ENCODE measurements around the gene RUNDC1.
A peak's percentile ranks its signal among the peaks of the same experiment; 100 is the strongest.
"Not testable (repeated sequence)": the region's sequence is repeated elsewhere in the genome, so short reads cannot be mapped to it uniquely, and the experiment has no call there.

The RUNDC1 gene

GRCh38 chr17:42992872-42993271 is 12.5 kb downstream of the RUNDC1 start:
- no peak for DNase-seq

GRCh38 chr17:42993913-42994312 is 13.5 kb downstream of the RUNDC1 start:
- not testable (repeated sequence) for DNase-seq

GRCh38 chr17:42997390-42997983 is 17.1 kb downstream of the RUNDC1 start:
- no peak for DNase-seq

GRCh38 chr17:42997984-42998938 is 17.9 kb downstream of the RUNDC1 start, which contains the start of gene RPL27:
RPL27 (plus strand) TSS chr17:42998419; CDS start chr17:42998751, 332 bp downstream.
- peak; percentile 98 for DNase-seq

- DNase-seq, result no peak
Observed at GRCh38 chr17:42999003-42999525, 18.7 kb downstream of the RUNDC1 start.

DNA sequence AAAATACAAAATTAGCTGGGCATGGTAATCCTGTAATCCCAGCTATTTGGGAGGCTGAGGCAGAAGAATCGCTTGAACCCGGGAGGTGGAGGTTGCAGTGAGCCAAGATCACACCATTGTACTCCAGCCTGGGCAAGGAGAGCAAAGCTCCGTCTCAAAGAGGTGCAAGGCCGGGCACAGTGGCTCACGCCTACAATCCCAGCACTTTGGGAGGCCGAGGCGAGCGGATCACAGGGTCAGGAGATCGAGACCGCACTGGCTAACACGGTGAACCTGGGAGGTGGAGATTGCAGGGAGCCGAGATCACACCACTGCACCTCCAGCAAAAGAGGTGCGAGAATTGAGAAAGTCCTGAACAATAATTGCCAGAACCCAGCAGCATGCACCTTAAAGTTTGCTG is 20.5 kb downstream of the RUNDC1 start:
- DNase-seq, result not testable (repeated sequence)

GRCh38 chr17:43003542-43004172 is 23.3 kb downstream of the RUNDC1 start:
- no peak for DNase-seq

DNA sequence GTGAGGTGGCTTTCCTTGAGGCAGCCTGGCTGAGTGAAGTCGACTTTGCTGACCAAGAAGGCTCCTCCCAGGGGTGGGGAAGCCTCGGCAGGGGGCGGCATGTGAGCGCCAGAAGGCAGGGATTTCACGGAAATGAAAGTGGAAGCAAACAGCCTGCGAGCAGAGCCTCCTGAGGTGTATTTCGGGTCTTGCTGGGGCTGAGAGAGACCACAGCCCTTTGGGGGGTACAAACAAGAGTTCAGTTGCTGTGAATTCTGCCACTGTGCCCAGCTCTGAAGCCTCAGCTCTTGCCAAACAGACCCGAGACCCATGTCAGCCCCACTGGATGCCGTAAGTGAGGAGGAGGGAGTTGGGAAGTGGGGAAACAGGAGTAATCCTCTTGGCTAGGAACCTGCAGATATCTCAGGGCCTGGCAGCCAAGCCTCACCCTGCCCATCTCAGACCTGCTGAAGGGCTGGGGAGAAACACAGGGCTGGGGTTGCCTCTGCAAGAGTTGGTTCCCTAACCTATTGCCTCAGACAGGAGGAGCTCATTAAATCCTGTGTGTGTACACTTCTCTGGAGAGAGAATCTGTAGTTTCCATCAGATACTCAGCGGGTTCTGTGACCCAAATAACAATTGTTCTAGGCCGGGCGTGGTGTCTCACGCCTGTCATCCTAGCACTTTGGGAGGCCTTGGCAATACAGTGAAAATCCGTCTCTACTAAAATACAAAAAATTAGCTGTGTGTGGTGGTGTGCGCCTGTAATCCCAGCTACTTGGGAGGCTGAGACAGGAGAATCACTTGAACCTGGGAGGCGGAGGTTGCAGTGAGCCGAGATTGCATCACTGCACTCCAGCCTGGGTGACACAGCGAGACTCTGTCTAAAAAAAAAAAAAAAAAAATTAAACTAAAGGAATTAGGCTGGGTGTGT is 26.5 kb downstream of the RUNDC1 start, which contains the start of gene IFI35:
Gene IFI35 (plus strand): TSS at position 146 of the 913 bp plus-strand sequence. CDS start 164 bp downstream, at position 310.
- DNase-seq, result peak; percentile 78

GRCh38 chr17:43010667-43011308 is 30.4 kb downstream of the RUNDC1 start:
- DNase-seq, result no peak

GRCh38 chr17:43011728-43012472 is 31.5 kb downstream of the RUNDC1 start:
- DNase-seq, result no peak

DNA sequence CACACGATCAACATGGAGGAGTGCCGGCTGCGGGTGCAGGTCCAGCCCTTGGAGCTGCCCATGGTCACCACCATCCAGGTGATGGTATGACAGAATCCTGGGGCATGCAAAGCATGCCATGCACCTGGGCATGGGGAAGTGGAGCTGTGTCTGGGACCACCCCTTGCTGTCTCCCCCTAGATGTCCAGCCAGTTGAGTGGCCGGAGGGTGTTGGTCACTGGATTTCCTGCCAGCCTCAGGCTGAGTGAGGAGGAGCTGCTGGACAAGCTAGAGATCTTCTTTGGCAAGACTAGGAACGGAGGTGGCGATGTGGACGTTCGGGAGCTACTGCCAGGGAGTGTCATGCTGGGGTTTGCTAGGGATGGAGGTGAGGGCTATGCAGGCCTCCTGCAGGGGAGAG is 32.9 kb downstream of the RUNDC1 start:
- DNase-seq, result no peak

- DNase-seq, result no peak
Observed at GRCh38 chr17:43014020-43014648, 33.8 kb downstream of the RUNDC1 start.

- DNase-seq, result no peak
Observed at GRCh38 chr17:43014649-43015542, 34.5 kb downstream of the RUNDC1 start.

DNA sequence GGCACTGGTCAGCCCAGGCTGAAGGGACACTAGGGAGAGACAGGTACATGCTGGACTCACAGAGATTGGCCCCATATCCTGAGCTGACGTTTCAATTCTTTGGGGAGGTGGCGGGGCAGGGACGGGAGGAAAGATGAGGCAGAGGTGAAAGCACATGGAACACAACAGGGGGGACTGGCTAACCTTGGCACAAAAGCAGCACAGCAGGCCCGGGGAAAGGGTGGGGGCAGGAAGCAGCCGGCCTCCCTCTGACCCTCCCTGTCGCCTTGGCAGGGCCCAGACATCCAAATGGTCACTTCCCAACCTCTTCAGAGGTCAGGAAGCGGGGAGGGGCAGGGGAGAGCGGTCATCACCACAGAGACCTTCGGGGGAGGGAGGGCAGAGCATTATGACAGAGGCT is 35.2 kb downstream of the RUNDC1 start:
- DNase-seq, result no peak

DNA sequence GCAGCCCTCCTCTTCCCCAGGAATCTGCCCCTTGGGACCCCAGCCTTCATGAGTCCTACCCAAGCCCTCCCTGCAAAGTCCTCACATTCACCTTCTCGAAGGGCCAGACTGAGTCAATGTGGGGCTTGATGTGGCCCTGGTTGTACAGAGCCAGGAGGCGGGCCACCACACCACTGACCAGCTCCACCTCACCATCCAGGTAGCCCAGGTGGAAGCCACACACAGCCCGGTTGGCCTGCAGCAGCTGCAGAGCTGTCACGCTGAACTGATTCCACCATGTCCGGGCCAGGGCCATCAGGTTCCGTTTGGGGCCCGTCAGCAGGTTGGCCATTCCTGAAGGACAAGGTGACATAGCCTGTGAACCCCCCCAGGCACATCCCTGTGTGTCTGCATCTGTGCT is 35.9 kb downstream of the RUNDC1 start:
- no peak for DNase-seq

- DNase-seq, result no peak
Observed at GRCh38 chr17:43018008-43018853, 37.9 kb downstream of the RUNDC1 start.

GRCh38 chr17:43018932-43019331 is 38.6 kb downstream of the RUNDC1 start:
- no peak for DNase-seq

GRCh38 chr17:43019418-43019817 is 39.1 kb downstream of the RUNDC1 start:
- DNase-seq, result no peak

Data from activated T-cell treated with anti-CD3 and anti-CD28 coated beads for 4 hours (primary cell).